Measurements from ENCODE around the gene MZT1.
A peak's percentile ranks its signal among the peaks of the same experiment; 100 is the strongest.
"Not testable (repeated sequence)": the region's sequence is repeated elsewhere in the genome, so short reads cannot be mapped to it uniquely, and the experiment has no call there.

Gene MZT1, protein sequence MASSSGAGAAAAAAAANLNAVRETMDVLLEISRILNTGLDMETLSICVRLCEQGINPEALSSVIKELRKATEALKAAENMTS

GRCh38 chr13:72727417-72728289, at the start of gene MZT1, which contains the start of gene BORA:
Gene MZT1, minus strand, starts transcription at chr13:72727629. Its CDS starts 27 bp downstream, at chr13:72727602.
Gene BORA, plus strand, starts transcription at chr13:72727923. Its CDS starts 1,018 bp downstream, at chr13:72728941.
- peak; percentile 98 to 99 (median 98) for DNase-seq

- no peak for DNase-seq
Observed at GRCh38 chr13:72774019-72774418, 46.6 kb upstream of the MZT1 start.

DNA sequence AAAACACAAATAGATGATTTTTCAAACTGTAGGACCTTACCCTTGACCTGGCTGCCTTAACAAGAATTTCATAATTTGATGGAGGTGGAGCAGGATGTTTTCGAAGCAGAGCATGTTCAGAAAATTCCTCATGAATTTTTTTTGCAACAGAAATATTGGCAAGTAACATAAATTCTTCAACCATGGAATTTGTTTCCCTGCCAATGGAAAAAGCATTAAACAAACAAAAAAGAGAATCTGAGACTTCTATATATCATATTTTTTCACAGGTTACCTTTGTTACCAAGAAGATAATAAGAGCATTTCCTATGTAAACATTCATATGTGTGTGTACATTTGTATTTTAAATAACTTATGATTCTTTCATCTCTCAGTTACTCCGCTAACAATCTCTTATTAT, 36.0 kb upstream of the MZT1 start:
- no peak for DNase-seq

DNA sequence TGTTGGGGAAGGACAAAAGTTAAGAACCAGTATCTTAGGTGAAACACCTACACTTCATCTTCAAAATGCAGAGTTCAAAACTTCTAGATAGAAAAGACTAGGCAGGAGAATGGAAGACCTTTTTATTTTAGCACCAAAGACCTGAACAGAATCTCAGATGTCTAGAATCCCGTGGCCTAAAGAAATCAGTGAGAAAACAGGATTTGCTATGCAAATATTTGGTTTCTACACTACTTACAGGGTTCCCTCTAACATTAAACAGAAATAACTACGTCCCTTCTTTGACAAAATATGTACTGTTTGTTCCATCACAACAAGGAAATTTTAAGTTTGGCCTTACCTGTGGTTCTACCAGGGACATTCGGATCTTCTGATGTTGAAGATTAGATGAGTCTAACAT, 32.8 kb upstream of the MZT1 start:
- no peak for DNase-seq

- DNase-seq, result no peak
Observed at GRCh38 chr13:72757792-72758535, 30.5 kb upstream of the MZT1 start.

GRCh38 chr13:72754111-72754510, 26.7 kb upstream of the MZT1 start:
- no peak for DNase-seq

DNA sequence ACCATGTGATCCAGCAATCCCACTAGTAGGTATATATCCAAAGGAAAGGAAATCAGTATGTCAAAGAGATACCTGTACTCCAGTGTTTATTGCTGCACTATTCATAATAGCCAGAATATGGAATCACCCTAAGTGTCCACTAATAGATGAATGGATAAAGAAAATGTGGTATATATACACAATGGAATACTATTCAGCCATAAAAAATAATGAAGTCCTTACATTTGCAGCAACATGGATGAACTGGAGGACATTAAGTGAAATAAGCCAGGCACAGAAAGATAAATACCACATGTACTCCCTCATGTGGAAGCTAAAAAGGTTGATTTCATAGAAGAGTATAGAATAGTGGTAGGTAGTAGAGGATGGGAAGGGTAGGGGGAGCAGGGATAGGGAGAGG, 23.8 kb upstream of the MZT1 start:
- no peak for DNase-seq

GRCh38 chr13:72745260-72745659, 17.8 kb upstream of the MZT1 start:
- DNase-seq, result no peak

GRCh38 chr13:72740015-72740414, 12.6 kb upstream of the MZT1 start:
- DNase-seq, result no peak

GRCh38 chr13:72737033-72737432, 9.6 kb upstream of the MZT1 start:
- no peak for DNase-seq

DNA sequence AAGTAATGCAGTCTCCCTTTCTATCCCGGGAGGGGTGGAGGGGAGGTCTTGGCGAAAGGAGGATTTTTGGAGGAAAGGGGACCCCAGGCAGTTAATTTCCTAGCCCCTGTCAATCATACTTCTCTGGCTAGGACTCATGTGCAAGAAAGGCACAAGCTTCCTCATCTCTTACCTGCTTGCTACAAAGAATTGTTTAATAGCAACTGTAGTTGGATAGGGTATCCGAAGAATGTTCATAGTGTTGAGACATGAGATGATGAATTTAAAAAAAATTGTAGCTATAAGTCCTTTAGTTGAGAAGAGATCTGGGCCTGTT, 819 bp upstream of the MZT1 start:
- DNase-seq, result peak in 1 of 3 donors; percentile 7

DNA sequence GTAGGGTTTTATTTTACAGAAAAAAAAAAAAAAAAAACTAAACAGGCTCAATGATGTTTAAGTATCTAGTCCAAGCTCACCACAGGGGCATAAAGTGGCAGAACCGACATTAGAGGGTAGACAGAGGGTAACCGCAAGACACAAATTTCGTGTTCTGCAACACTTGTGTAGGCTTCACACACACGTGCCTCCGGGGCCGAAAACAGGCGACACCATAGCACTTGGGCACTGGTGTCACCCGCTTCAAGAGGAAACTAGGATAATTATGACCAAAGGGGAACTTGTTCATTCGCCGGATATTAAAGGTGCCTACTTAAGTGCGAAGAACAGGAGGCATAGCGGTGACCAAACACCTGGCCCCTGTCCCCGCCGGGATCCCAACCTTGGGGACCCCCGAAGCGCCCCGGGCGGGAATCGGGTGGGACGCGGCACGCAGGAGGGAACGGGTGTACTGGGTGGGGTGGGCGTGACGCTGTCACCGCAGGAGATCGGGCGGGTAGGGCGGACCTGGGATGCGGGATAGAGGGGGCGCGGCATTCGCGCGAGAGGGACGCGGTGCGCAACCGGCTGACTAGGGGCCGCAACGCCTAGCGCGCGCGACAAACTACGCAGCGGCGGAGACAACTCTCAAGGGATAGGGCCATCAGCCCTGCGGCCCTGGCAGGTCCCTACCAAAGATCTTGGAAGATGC, 558 bp downstream of the MZT1 start:
- peak; percentile 42 to 53 (median 44) for DNase-seq

GRCh38 chr13:72726185-72726584, 1.2 kb downstream of the MZT1 start:
- DNase-seq, result not testable (repeated sequence)

GRCh38 chr13:72716776-72717175, 10.7 kb downstream of the MZT1 start:
- no peak for DNase-seq

DNA sequence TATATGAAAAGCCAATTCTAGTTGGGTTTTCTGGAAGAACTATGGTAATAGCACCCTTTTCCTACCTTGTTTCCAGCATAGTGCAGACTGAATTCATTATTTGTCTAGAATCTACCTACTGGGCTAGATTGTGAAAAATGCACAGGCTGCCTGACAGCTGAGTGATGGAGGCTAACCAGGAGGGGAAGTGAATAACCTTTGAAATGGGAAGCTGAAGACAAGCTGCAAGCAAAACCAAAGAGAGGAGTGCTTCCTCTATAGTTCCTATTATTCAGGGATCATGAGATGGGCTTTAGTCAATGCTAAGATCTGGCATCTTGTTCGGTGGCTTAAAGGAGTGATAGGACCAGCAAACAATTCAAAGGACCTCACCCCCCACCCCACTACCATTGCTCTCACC, 26.9 kb downstream of the MZT1 start:
- peak in 1 of 3 donors; percentile 28 for DNase-seq

- no peak for DNase-seq
Observed at GRCh38 chr13:72698164-72698563, 29.3 kb downstream of the MZT1 start.

DNA sequence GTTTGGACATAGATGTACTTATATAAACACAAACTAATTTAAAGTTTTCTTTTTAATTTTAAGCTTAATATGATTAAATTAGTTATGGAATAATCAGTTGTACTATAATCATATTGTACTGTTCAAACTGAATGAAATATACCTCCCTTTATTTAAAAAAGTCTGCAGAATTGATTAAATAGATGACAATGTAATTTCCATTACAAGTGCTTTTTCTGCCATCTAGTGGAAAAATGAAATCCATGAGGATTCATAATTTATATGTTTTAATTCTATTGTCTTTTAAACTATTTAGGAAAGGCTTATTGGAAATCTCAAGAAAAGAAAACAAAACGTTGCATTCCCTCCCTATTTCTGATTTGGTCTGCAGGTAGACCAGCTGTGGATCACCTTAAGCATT, 30.9 kb downstream of the MZT1 start:
- peak; percentile 10 to 52 (median 38) for DNase-seq

GRCh38 chr13:72694314-72694713, 33.1 kb downstream of the MZT1 start:
- no peak for DNase-seq

DNA sequence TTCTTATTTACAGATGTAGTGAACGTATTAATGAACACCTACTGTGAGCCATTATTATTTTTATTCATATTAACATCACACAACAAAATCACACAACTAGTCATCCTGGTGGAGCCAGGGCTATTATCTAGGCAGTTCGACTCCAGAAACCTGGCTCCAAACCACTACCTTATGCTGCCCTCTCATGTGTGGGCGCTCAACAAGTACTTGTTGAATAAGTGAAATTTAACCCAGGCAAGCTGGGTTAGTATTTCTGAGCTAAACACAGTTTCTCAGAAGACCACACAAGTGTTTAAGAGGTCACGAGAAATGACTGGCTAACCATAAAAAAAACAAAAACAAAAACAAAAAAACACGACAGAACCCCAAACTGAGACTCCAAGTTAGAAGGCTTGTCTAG, 33.6 kb downstream of the MZT1 start:
- no peak for DNase-seq

GRCh38 chr13:72692884-72693514, 34.4 kb downstream of the MZT1 start:
- no peak for DNase-seq

DNA sequence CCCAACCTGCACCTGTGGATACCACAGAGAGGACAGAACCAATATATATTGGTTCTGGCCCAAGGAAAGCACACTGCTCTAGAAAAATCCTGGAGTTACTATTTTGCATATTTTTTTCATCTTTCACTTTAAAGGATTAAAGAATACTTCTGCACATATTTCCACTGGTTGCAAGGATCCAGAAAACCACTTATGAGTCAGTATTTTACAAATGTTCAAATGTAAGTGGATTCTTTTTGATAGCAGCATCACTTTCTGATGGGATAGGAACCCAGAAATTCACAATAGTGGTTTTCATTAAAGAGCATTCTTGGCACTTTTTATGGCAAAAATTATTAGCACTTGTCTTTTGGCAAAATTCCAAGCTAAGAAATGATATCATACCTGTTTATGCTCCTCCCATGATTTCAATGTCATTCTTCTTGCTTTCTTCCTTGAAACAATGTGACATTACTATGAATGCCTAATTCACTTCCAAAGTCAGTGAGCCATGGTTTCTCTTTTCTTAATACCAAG, 38.2 kb downstream of the MZT1 start:
- no peak for DNase-seq

- no peak for DNase-seq
Observed at GRCh38 chr13:72686766-72687165, 40.7 kb downstream of the MZT1 start.

DNA sequence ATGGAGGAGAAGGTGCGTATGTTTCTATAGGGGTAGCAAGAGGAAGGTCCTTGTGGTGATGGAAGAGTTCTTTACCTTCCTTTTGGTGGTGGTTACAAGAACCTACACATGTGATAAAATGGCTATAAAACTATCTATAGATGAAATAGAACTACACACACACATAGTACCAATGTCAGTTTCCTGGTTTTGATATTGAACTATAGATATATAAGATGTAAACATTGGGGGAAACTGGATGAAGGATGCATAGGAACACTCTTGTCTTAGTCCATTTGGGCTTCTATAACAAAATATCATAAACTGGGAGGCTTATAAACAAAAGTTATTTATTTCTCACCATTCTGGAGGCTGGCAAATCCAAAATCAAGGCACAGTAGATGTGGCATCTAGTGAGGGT, 47.1 kb downstream of the MZT1 start:
- no peak for DNase-seq
